GM19099 (cell line): ENCODE results near the gene ZNF549.

ENCODE experiments used
- POLR2A ChIP-seq: IDR thresholded peaks from 3 replicates; pipeline ENCODE4 v1.6.1; 2011; ENCODE audit warnings: low read depth; ENCODE audit not compliant: insufficient read length; ENCODE audit errors: extremely low read depth

ZNF549 gene

GRCh38 chr19:57560049-57560491 lies 32.9 kb downstream of the ZNF549 start:
- TF ChIP-seq POLR2A = no peak

- no peak for TF ChIP-seq POLR2A
Measured at GRCh38 chr19:57563547-57563946, 36.4 kb downstream of the ZNF549 start.

GRCh38 chr19:57566396-57567265 lies 39.5 kb downstream of the ZNF549 start:
- no peak for TF ChIP-seq POLR2A

- no peak for TF ChIP-seq POLR2A
Measured at GRCh38 chr19:57570707-57571106, 43.6 kb downstream of the ZNF549 start.

GRCh38 chr19:57572415-57572947 lies 45.3 kb downstream of the ZNF549 start:
- no peak for TF ChIP-seq POLR2A

- TF ChIP-seq POLR2A = no peak
Measured at GRCh38 chr19:57576661-57577060, 49.5 kb downstream of the ZNF549 start.

- peak; percentile 72 for TF ChIP-seq POLR2A
Measured at GRCh38 chr19:57578487-57579205, 51.5 kb downstream of the ZNF549 start, which contains the start of gene ZNF416. Gene ZNF416, minus strand, starts transcription at chr19:57578911. Its CDS starts 207 bp downstream, at chr19:57578704.

- no peak for TF ChIP-seq POLR2A
Measured at GRCh38 chr19:57583104-57583520, 56.0 kb downstream of the ZNF549 start.

- no peak for TF ChIP-seq POLR2A
Measured at GRCh38 chr19:57583521-57584416, 56.6 kb downstream of the ZNF549 start, which contains the start of gene ZIK1. Gene ZIK1, plus strand, starts transcription at chr19:57584145. Its CDS starts 212 bp downstream, at chr19:57584357.

- TF ChIP-seq POLR2A = no peak
Measured at GRCh38 chr19:57587529-57587928, 60.4 kb downstream of the ZNF549 start.

- no peak for TF ChIP-seq POLR2A
Measured at GRCh38 chr19:57599377-57599760, 72.2 kb downstream of the ZNF549 start.

GRCh38 chr19:57599761-57600383 lies 72.7 kb downstream of the ZNF549 start, which contains the start of gene ZNF530:
Gene ZNF530, plus strand, starts transcription at chr19:57599885. Its CDS starts 4,461 bp downstream, at chr19:57604346.
- peak; percentile 60 for TF ChIP-seq POLR2A

- no peak for TF ChIP-seq POLR2A
Measured at GRCh38 chr19:57606931-57607330, 79.8 kb downstream of the ZNF549 start.
